ENCODE data around the gene CPLANE2.
"Not testable (repeated sequence)": the region's sequence is repeated elsewhere in the genome, so short reads cannot be mapped to it uniquely, and the experiment has no call there.

CPLANE2 gene

GRCh38 chr1:16248603-16249516, 11.9 kb upstream of the CPLANE2 start:
- H3K27me3 ChIP-seq (ENCODE audit: control insufficient read depth in 1 of 2, insufficient read depth in 2 of 2, low read length in 2 of 2): no peaks in the 10 kb centered on the region
- H3K27ac ChIP-seq (ENCODE audit: low read length): peak overlapping the region; percentile 60
- H3K36me3 ChIP-seq (ENCODE audit: control insufficient read depth in 2 of 2, insufficient read depth in 2 of 2, low read length in 2 of 2): peaks cover 28 to 32% of the 10 kb centered on the region in 2 donors
- H3K9ac ChIP-seq (ENCODE audit: low read length in 2 of 2): peak overlapping the region in 1 of 2 donors; percentile 55
- peak overlapping the region in 1 of 2 donors; percentile 29 for H3K4me3 ChIP-seq (ENCODE audit: low read length in 2 of 2)
- peaks cover 42% of the 10 kb centered on the region for H3K4me1 ChIP-seq (ENCODE audit: control insufficient read depth, insufficient read depth, low read length)
- H3K9me3 ChIP-seq (ENCODE audit: control insufficient read depth in 2 of 2, low read length in 2 of 2): no peaks in the 10 kb centered on the region

- Histone ChIP-seq H3K27me3 (ENCODE audit: control insufficient read depth in 1 of 2, insufficient read depth in 2 of 2, low read length in 2 of 2) (no peaks in the 10 kb centered on the region), H3K9me3 (ENCODE audit: control insufficient read depth in 2 of 2, low read length in 2 of 2) (no peaks in the 10 kb centered on the region), H3K4me1 (ENCODE audit: control insufficient read depth, insufficient read depth, low read length) (peaks cover 45% of the 10 kb centered on the region), H3K4me3 (ENCODE audit: low read length in 2 of 2) (no peak overlapping the region), H3K9ac (ENCODE audit: low read length in 2 of 2) (no peak overlapping the region), H3K27ac (ENCODE audit: low read length) (peak overlapping the region; percentile 60), H3K36me3 (ENCODE audit: control insufficient read depth in 2 of 2, insufficient read depth in 2 of 2, low read length in 2 of 2) (peaks cover 25 to 27% of the 10 kb centered on the region in 2 donors)
These were observed 11.0 kb upstream of the CPLANE2 start for GRCh38 chr1:16248007-16248436.

GRCh38 chr1:16247441-16247840, 10.5 kb upstream of the CPLANE2 start:
- H3K4me1 ChIP-seq (ENCODE audit: control insufficient read depth, insufficient read depth, low read length): peaks cover 45% of the 10 kb centered on the region
- no peak overlapping the region for H3K4me3 ChIP-seq (ENCODE audit: low read length in 2 of 2)
- no peaks in the 10 kb centered on the region for H3K27me3 ChIP-seq (ENCODE audit: control insufficient read depth in 1 of 2, insufficient read depth in 2 of 2, low read length in 2 of 2)
- peaks cover 21 to 24% of the 10 kb centered on the region in 2 donors for H3K36me3 ChIP-seq (ENCODE audit: control insufficient read depth in 2 of 2, insufficient read depth in 2 of 2, low read length in 2 of 2)
- no peaks in the 10 kb centered on the region for H3K9me3 ChIP-seq (ENCODE audit: control insufficient read depth in 2 of 2, low read length in 2 of 2)
- no peak overlapping the region for H3K9ac ChIP-seq (ENCODE audit: low read length in 2 of 2)
- peak overlapping the region; percentile 60 for H3K27ac ChIP-seq (ENCODE audit: low read length)

GRCh38 chr1:16246961-16247360, 10.0 kb upstream of the CPLANE2 start:
- H3K4me3 ChIP-seq (ENCODE audit: low read length in 2 of 2): no peak overlapping the region
- H3K4me1 ChIP-seq (ENCODE audit: control insufficient read depth, insufficient read depth, low read length): peaks cover 45% of the 10 kb centered on the region
- H3K27ac ChIP-seq (ENCODE audit: low read length): no peak overlapping the region
- H3K9ac ChIP-seq (ENCODE audit: low read length in 2 of 2): no peak overlapping the region
- peaks cover 18 to 20% of the 10 kb centered on the region in 2 donors for H3K36me3 ChIP-seq (ENCODE audit: control insufficient read depth in 2 of 2, insufficient read depth in 2 of 2, low read length in 2 of 2)
- H3K27me3 ChIP-seq (ENCODE audit: control insufficient read depth in 1 of 2, insufficient read depth in 2 of 2, low read length in 2 of 2): no peaks in the 10 kb centered on the region
- no peaks in the 10 kb centered on the region for H3K9me3 ChIP-seq (ENCODE audit: control insufficient read depth in 2 of 2, low read length in 2 of 2)

GRCh38 chr1:16246239-16246638, 9.3 kb upstream of the CPLANE2 start:
- Histone ChIP-seq H3K36me3 (ENCODE audit: control insufficient read depth in 2 of 2, insufficient read depth in 2 of 2, low read length in 2 of 2) (peaks cover 13 to 14% of the 10 kb centered on the region in 2 donors), H3K4me1 (ENCODE audit: control insufficient read depth, insufficient read depth, low read length) (peaks cover 45% of the 10 kb centered on the region)
- H3K27ac ChIP-seq (ENCODE audit: low read length); H3K9me3 ChIP-seq (ENCODE audit: control insufficient read depth in 2 of 2, low read length in 2 of 2); H3K27me3 ChIP-seq (ENCODE audit: control insufficient read depth in 1 of 2, insufficient read depth in 2 of 2, low read length in 2 of 2); H3K4me3 ChIP-seq (ENCODE audit: low read length in 2 of 2); H3K9ac ChIP-seq (ENCODE audit: low read length in 2 of 2): not testable (repeated sequence)

GRCh38 chr1:16245476-16246196, 8.7 kb upstream of the CPLANE2 start:
- H3K27ac ChIP-seq (ENCODE audit: low read length): no peak overlapping the region
- peaks cover 8% of the 10 kb centered on the region in 2 donors for H3K36me3 ChIP-seq (ENCODE audit: control insufficient read depth in 2 of 2, insufficient read depth in 2 of 2, low read length in 2 of 2)
- no peak overlapping the region for H3K4me3 ChIP-seq (ENCODE audit: low read length in 2 of 2)
- H3K27me3 ChIP-seq (ENCODE audit: control insufficient read depth in 1 of 2, insufficient read depth in 2 of 2, low read length in 2 of 2): no peaks in the 10 kb centered on the region
- H3K9me3 ChIP-seq (ENCODE audit: control insufficient read depth in 2 of 2, low read length in 2 of 2): no peaks in the 10 kb centered on the region
- H3K9ac ChIP-seq (ENCODE audit: low read length in 2 of 2): no peak overlapping the region
- peaks cover 40% of the 10 kb centered on the region for H3K4me1 ChIP-seq (ENCODE audit: control insufficient read depth, insufficient read depth, low read length)

GRCh38 chr1:16244650-16245285, 7.8 kb upstream of the CPLANE2 start:
- H3K4me1 ChIP-seq (ENCODE audit: control insufficient read depth, insufficient read depth, low read length): peaks cover 35% of the 10 kb centered on the region
- no peaks in the 10 kb centered on the region for H3K27me3 ChIP-seq (ENCODE audit: control insufficient read depth in 1 of 2, insufficient read depth in 2 of 2, low read length in 2 of 2)
- H3K4me3 ChIP-seq (ENCODE audit: low read length in 2 of 2): no peak overlapping the region
- no peaks in the 10 kb centered on the region for H3K9me3 ChIP-seq (ENCODE audit: control insufficient read depth in 2 of 2, low read length in 2 of 2)
- H3K9ac ChIP-seq (ENCODE audit: low read length in 2 of 2): no peak overlapping the region
- no peak overlapping the region for H3K27ac ChIP-seq (ENCODE audit: low read length)
- H3K36me3 ChIP-seq (ENCODE audit: control insufficient read depth in 2 of 2, insufficient read depth in 2 of 2, low read length in 2 of 2): peaks cover 6 to 8% of the 10 kb centered on the region in 2 donors

- Histone ChIP-seq H3K27ac (ENCODE audit: low read length) (peak overlapping the region; percentile 41), H3K9me3 (ENCODE audit: control insufficient read depth in 2 of 2, low read length in 2 of 2) (no peaks in the 10 kb centered on the region), H3K36me3 (ENCODE audit: control insufficient read depth in 2 of 2, insufficient read depth in 2 of 2, low read length in 2 of 2) (peaks cover 6 to 8% of the 10 kb centered on the region in 2 donors), H3K27me3 (ENCODE audit: control insufficient read depth in 1 of 2, insufficient read depth in 2 of 2, low read length in 2 of 2) (no peaks in the 10 kb centered on the region), H3K9ac (ENCODE audit: low read length in 2 of 2) (peak overlapping the region in 1 of 2 donors; percentile 58), H3K4me3 (ENCODE audit: low read length in 2 of 2) (peak overlapping the region in 1 of 2 donors; percentile 52), H3K4me1 (ENCODE audit: control insufficient read depth, insufficient read depth, low read length) (peaks cover 30% of the 10 kb centered on the region)
These were observed 7.1 kb upstream of the CPLANE2 start for GRCh38 chr1:16243936-16244649.

GRCh38 chr1:16243215-16243610, 6.2 kb upstream of the CPLANE2 start:
- Histone ChIP-seq H3K9me3 (ENCODE audit: control insufficient read depth in 2 of 2, low read length in 2 of 2) (no peaks in the 10 kb centered on the region), H3K4me3 (ENCODE audit: low read length in 2 of 2) (no peak overlapping the region), H3K27ac (ENCODE audit: low read length) (no peak overlapping the region), H3K4me1 (ENCODE audit: control insufficient read depth, insufficient read depth, low read length) (peaks cover 21% of the 10 kb centered on the region), H3K27me3 (ENCODE audit: control insufficient read depth in 1 of 2, insufficient read depth in 2 of 2, low read length in 2 of 2) (no peaks in the 10 kb centered on the region), H3K36me3 (ENCODE audit: control insufficient read depth in 2 of 2, insufficient read depth in 2 of 2, low read length in 2 of 2) (peaks cover 6 to 8% of the 10 kb centered on the region in 2 donors), H3K9ac (ENCODE audit: low read length in 2 of 2) (peak overlapping the region in 1 of 2 donors; percentile 13)

Data from stomach smooth muscle (tissue), 2 donors.